Spleen (tissue), 11 donors: ENCODE measurements around the gene ZMYND8. TPM values are rescaled to one million over a fixed set of nuclear protein-coding genes. Genes with fewer than 3 reads are reported as not detected.

ENCODE experiments used
- DNase-seq: peaks from one replicate; pipeline ENCODE4 v3.0.0-alpha.2; 2020
- H3K27ac ChIP-seq, 8 donors: fragments of 200-600 bp; sonication (generic) in 7 of 8; 1 replicate in 4 of 8; 2 replicates in 4 of 8; pipeline versions ENCODE4 v1.5.0 to v1.8.0; 2016 to 2021; ENCODE audit warnings: inconsistent platforms in 4 of 8, mild to moderate bottlenecking in 4 of 8, moderate library complexity in 1 of 8
- H3K27me3 ChIP-seq, 7 donors: fragments of 200-600 bp; sonication (generic) in 6 of 7; replicated peaks in 1 of 7; 1 replicate in 4 of 7; 2 replicates in 3 of 7; pipeline versions ENCODE4 v1.5.0 to v1.8.0; 2016 to 2021; ENCODE audit warnings: inconsistent platforms in 3 of 7, mild to moderate bottlenecking in 1 of 7
- H3K36me3 ChIP-seq, 6 donors: fragments of 200-600 bp; sonication (generic) in 5 of 6; 1 replicate in 4 of 6; 2 replicates in 2 of 6; pipeline versions ENCODE4 v1.5.0 to v1.8.0; 2016 to 2021; ENCODE audit warnings: inconsistent platforms in 2 of 6
- H3K4me1 ChIP-seq, 6 donors: fragments of 200-600 bp; sonication (generic) in 5 of 6; 1 replicate in 3 of 6; 2 replicates in 3 of 6; pipeline versions ENCODE4 v1.5.0 to v1.8.0; 2016 to 2021; ENCODE audit warnings: inconsistent platforms in 3 of 6
- H3K4me3 ChIP-seq, 8 donors: fragments of 200-600 bp; sonication (generic) in 7 of 8; 1 replicate in 4 of 8; 2 replicates in 4 of 8; pipeline versions ENCODE4 v1.5.0 to v1.8.0; 2016 to 2021; ENCODE audit warnings: inconsistent platforms in 4 of 8, mild to moderate bottlenecking in 4 of 8, moderate library complexity in 2 of 8
- H3K9me3 ChIP-seq, 8 donors: fragments of 200-600 bp; sonication (generic) in 7 of 8; 1 replicate in 4 of 8; 2 replicates in 4 of 8; pipeline versions ENCODE4 v1.5.0 to v1.8.0; 2016 to 2021; ENCODE audit warnings: inconsistent platforms in 4 of 8
- CTCF ChIP-seq, 11 experiments: fragments of 200-600 bp in 7 of 11; fragments of 450-650 bp in 4 of 11; sonication (generic) in 4 of 11; IDR thresholded peaks in 8 of 11; conservative IDR thresholded peaks in 3 of 11; 1 replicate in 7 of 11; 2 replicates in 4 of 11; pipeline versions ENCODE4 v1.4.0 to v1.8.0; 2016 to 2021; ENCODE audit warnings: antibody characterized with exemption in 11 of 11, inconsistent platforms in 4 of 11, mild to moderate bottlenecking in 1 of 11
- POLR2A ChIP-seq, 3 donors: fragments of 450-650 bp; IDR thresholded peaks; one replicate each; pipeline ENCODE4 v1.5.1; 2017; ENCODE audit warnings: antibody characterized with exemption in 3 of 3, mild to moderate bottlenecking in 1 of 3
- POLR2AphosphoS5 ChIP-seq, 3 donors: sonication (generic); formaldehyde crosslinking; IDR thresholded peaks; one replicate each; pipeline ENCODE4 v1.5.1; 2017; ENCODE audit warnings: antibody characterized with exemption in 3 of 3
- WGBS, 5 donors: extraction: QIAGEN DNeasy Blood & Tissue Kit in 3 of 5; methylation state at CpG; one replicate each; pipeline versions ENCODE4 v1.1.5 to v1.1.7; 2013 to 2018; 5-methylcytosine and 5-hydroxymethylcytosine counted together
- intact Hi-C: fragments of 100-400 bp; cut with DNase I; formaldehyde crosslinking; loops from one replicate; pipeline ENCODE4 v1.15.0; 2023; ENCODE audit warnings: low total_unique reads
- polyA plus RNA-seq, 3 donors: library from polyadenylated mRNA; stranded (reverse); fragments of 200-250 nt; gene quantifications; one replicate each; pipeline ENCODE4 v1.2.1, GENCODE V29; 2013
- total RNA-seq, 7 donors: library from RNA; depleted of rRNA in 3 of 7; stranded (reverse); fragments of >200 nt in 3 of 7; fragmentation: NEBNext Ultra II Directional in 4 of 7; extraction: Animal tissue kit (Norgen Biotek cat#: 25700) in 4 of 7; gene quantifications; one replicate each; pipeline versions ENCODE4 v1.1.0 to v1.2.1, GENCODE V29; 2016 to 2021
- donor health status: healthy with polysubstance abuse.
- donor health status: DM: no; HTN: no; CAD: no; lungs with moderate emphysema.
- donor health status: DM: no; HTN: no; CAD: no.
- donor health status: Bipolar disorder and iron deficiency.
- donor health status: healthy.
- donor health status: DM: no; HTN: no; CAD: no.
- donor health status: DM: yes; HTN: yes; CAD: no.

Gene ZMYND8
- total and polyA plus RNA-seq, 10 donors: 12.5 to 64.0 (median 46.8) TPM

- no peak for DNase-seq
- Histone ChIP-seq H3K4me1 (no peaks in the 10 kb centered on the region), H3K4me3 (no peak overlapping the region), H3K36me3 (peaks cover 0 to 100% (median 92%) of the 10 kb centered on the region in 6 donors), H3K27me3 (no peaks in the 10 kb centered on the region), H3K27ac (no peak overlapping the region), H3K9me3 (no peaks in the 10 kb centered on the region)
- 93 to 96% (median 93%) methylated on average over 9 of the region's 9 CpGs for WGBS, 5 donors
- intact Hi-C loops: no loop called here
- TF ChIP-seq POLR2AphosphoS5 (IDR thresholded peaks at IDR 0.05) (no peak), CTCF (IDR thresholded peaks at IDR 0.05 in 8 of 11, conservative IDR thresholded peaks at IDR 0.05 in 3 of 11) (no peak), POLR2A (IDR thresholded peaks at IDR 0.05) (no peak)
Observed at GRCh38 chr20:47213966-47214365, 142.5 kb downstream of the ZMYND8 start.

GRCh38 chr20:47212606-47213207, 143.8 kb downstream of the ZMYND8 start:
- no peaks in the 10 kb centered on the region for H3K9me3 ChIP-seq
- DNase-seq: no peak
- no peak overlapping the region for H3K4me3 ChIP-seq
- no peak overlapping the region for H3K27ac ChIP-seq
- TF ChIP-seq CTCF (IDR thresholded peaks at IDR 0.05 in 8 of 11, conservative IDR thresholded peaks at IDR 0.05 in 3 of 11) (no peak), POLR2AphosphoS5 (IDR thresholded peaks at IDR 0.05) (no peak), POLR2A (IDR thresholded peaks at IDR 0.05) (no peak)
- peaks cover 0 to 100% (median 94%) of the 10 kb centered on the region in 6 donors for H3K36me3 ChIP-seq
- intact Hi-C loops: no loop called here
- no peaks in the 10 kb centered on the region for H3K27me3 ChIP-seq
- WGBS, 5 donors: 91 to 97% (median 93%) methylated on average over 9 of the region's 9 CpGs
- no peaks in the 10 kb centered on the region for H3K4me1 ChIP-seq

GRCh38 chr20:47211036-47211435, 145.5 kb downstream of the ZMYND8 start:
- TF ChIP-seq POLR2A (IDR thresholded peaks at IDR 0.05): no peak
- no peak for TF ChIP-seq POLR2AphosphoS5 (IDR thresholded peaks at IDR 0.05)
- TF ChIP-seq CTCF (IDR thresholded peaks at IDR 0.05 in 8 of 11, conservative IDR thresholded peaks at IDR 0.05 in 3 of 11): no peak
- intact Hi-C loops: no loop called here
- H3K36me3 ChIP-seq: peaks cover 0 to 89% (median 80%) of the 10 kb centered on the region in 6 donors
- no peaks in the 10 kb centered on the region for H3K27me3 ChIP-seq
- no peak for DNase-seq
- no peak overlapping the region for H3K4me3 ChIP-seq
- H3K27ac ChIP-seq: no peak overlapping the region
- peaks cover 0 to 14% (median 0%) of the 10 kb centered on the region in 6 donors for H3K4me1 ChIP-seq
- H3K9me3 ChIP-seq: no peaks in the 10 kb centered on the region
- 91 to 97% (median 95%) methylated on average over 7 of the region's 7 CpGs for WGBS, 5 donors

- Histone ChIP-seq H3K4me3 (no peak overlapping the region), H3K4me1 (peaks cover 0 to 20% (median 2%) of the 10 kb centered on the region in 6 donors), H3K27ac (no peak overlapping the region), H3K36me3 (peaks cover 0 to 84% (median 74%) of the 10 kb centered on the region in 6 donors), H3K9me3 (no peaks in the 10 kb centered on the region), H3K27me3 (no peaks in the 10 kb centered on the region)
- TF ChIP-seq POLR2A (IDR thresholded peaks at IDR 0.05): no peak
- no peak for TF ChIP-seq POLR2AphosphoS5 (IDR thresholded peaks at IDR 0.05)
- no peak for TF ChIP-seq CTCF (IDR thresholded peaks at IDR 0.05 in 8 of 11, conservative IDR thresholded peaks at IDR 0.05 in 3 of 11)
- peak; percentile 39 for DNase-seq
- intact Hi-C loops: no loop called here
- WGBS, 5 donors: 95 to 98% (median 96%) methylated on average over 13 of the region's 13 CpGs
Observed at GRCh38 chr20:47210470-47210869, 146.0 kb downstream of the ZMYND8 start.
